AG09319 (cell line): ENCODE data around the gene FHDC1.
A peak's percentile ranks its signal among the peaks of the same experiment; 100 is the strongest.

Experiments used
- DNase-seq: peaks from one replicate; pipeline ENCODE4 v3.0.0-alpha.2; 2010; ENCODE audit warnings: low read depth; ENCODE audit errors: extremely low read depth
- CTCF ChIP-seq: IDR thresholded peaks from 2 replicates; pipeline ENCODE4 v1.5.1; 2011; ENCODE audit warnings: low read depth, mild to moderate bottlenecking, inconsistent platforms, low read length, moderate library complexity

Gene FHDC1

GRCh38 chr4:152965611-152966010 lies 29.5 kb downstream of the FHDC1 start:
- no peak for DNase-seq
- no peak for TF ChIP-seq CTCF

GRCh38 chr4:152967907-152968306 lies 31.8 kb downstream of the FHDC1 start:
- TF ChIP-seq CTCF = no peak
- no peak for DNase-seq

GRCh38 chr4:152968806-152969394 lies 32.8 kb downstream of the FHDC1 start:
- DNase-seq = no peak
- TF ChIP-seq CTCF = no peak

- DNase-seq = no peak
- TF ChIP-seq CTCF = no peak
These were observed 34.1 kb downstream of the FHDC1 start for GRCh38 chr4:152970102-152970820.

- TF ChIP-seq CTCF = no peak
- DNase-seq = no peak
These were observed 34.9 kb downstream of the FHDC1 start for GRCh38 chr4:152971053-152971452.

GRCh38 chr4:152972821-152973628 lies 36.9 kb downstream of the FHDC1 start:
- peak; percentile 52 for DNase-seq
- TF ChIP-seq CTCF = no peak
